SK-MEL-5 (cell line): ENCODE data around the gene VPS8. TPM values are rescaled to one million over a fixed set of nuclear protein-coding genes. Genes with fewer than 3 reads are reported as not detected.

Experiments
- DNase-seq: peaks from one replicate; pipeline ENCODE4 v3.0.0-alpha.2; 2016; ENCODE audit warnings: low read depth, low spot score
- in situ Hi-C: cut with HindIII; loops from 2 replicates; pipeline ENCODE4 v1.10.0; 2016; ENCODE audit warnings: low sequenced_read_pairs, high pct_unique_total_duplicates, low pct_unique_long_range_greater_than_20kb
- total RNA-seq: library from RNA; depleted of rRNA; stranded (reverse); fragments of >200 nt; shearing (Covaris generic); gene quantifications from 2 replicates; pipeline ENCODE4 v1.2.3, GENCODE V29; 2014

VPS8 gene
- total RNA-seq, 1 experiment from 2014 or later: 51.5 TPM

- DNase-seq: no peak
- in situ Hi-C loops: no loop called here
Measured at GRCh38 chr3:184780981-184781515, 30.9 kb upstream of the VPS8 start.

DNA sequence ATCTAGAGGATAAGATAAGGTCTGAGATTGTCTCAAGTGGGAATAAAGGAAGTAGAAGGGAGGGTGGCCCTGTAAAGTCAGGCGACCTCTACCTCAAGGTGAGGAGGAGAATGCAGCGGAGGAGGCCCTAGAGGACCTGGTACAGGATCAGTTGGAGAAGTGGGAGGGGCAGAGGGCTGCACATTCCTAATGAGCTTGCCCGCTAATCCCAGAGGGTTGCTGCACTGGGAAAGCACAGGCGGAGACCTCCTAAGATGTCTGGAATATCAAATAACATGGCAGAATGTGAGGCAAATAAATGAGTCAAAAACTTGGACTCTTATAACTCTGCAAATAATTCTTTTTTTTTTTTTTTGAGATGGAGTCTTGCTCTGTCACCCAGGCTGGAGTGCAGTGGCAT lies 30.2 kb upstream of the VPS8 start:
- in situ Hi-C loops: no loop called here
- DNase-seq: no peak

- DNase-seq: no peak
- in situ Hi-C loops: no loop called here
Measured at GRCh38 chr3:184783319-184783718, 28.6 kb upstream of the VPS8 start.

DNA sequence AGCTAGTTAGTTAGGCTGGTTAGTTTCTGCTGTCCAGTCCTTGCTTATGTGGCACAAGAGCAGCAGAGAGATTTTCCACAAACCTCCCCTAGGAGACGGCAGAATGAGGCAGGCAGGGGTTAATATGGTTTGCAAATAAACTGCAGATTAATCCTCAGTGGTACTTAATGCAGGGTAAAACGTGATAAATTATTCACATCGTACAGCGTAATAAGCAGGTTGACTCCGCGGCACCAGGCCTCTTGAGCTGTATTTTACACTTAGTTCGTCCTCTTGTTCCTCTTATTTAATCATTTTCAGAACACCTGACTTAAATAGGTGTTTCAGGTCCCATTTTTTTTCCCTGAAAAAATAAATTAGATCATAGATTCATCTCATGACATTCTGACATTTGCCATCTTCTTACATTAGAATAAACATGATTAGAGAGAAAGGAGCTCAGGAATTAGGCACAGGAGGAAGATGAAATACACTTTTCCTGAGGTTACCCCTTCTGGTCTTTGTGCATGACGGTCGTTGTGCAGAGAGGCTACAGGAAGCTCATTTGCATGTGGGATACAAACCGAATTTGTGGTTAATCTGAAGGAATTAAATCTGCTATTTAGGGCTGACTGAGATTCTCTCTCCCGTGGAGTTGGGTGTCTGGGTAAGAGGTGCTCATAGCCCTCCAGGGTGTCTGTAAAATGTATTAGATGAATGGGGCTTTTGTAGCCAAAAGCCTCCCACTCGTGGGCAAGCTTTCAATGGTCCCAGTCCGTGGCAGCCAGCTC lies 27.1 kb upstream of the VPS8 start:
- in situ Hi-C loops: no loop called here
- DNase-seq: no peak

DNA sequence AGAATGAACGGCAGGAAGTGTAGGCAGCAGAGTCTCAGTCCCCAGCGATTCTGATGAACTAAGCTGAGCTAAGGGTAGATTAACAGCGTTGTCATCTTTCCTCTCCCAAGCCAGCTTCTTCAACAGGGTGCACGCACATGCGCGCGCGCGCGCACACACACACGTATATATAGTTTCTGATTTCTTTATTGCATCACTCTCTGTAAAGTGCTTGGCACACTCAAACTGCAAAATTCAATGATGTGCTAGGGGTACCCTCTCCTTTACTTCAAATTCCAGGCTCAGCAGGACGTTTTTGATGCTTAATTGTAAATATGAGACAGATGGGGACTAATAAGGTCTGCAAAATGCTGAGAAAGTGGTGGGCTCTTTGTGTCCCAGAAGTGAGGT lies 26.1 kb upstream of the VPS8 start:
- no peak for DNase-seq
- in situ Hi-C loops: no loop called here

- no peak for DNase-seq
- in situ Hi-C loops: no loop called here
Measured at GRCh38 chr3:184786280-184786941, 25.6 kb upstream of the VPS8 start.

GRCh38 chr3:184788751-184789150 lies 23.2 kb upstream of the VPS8 start:
- in situ Hi-C loops: no loop called here
- DNase-seq: no peak

DNA sequence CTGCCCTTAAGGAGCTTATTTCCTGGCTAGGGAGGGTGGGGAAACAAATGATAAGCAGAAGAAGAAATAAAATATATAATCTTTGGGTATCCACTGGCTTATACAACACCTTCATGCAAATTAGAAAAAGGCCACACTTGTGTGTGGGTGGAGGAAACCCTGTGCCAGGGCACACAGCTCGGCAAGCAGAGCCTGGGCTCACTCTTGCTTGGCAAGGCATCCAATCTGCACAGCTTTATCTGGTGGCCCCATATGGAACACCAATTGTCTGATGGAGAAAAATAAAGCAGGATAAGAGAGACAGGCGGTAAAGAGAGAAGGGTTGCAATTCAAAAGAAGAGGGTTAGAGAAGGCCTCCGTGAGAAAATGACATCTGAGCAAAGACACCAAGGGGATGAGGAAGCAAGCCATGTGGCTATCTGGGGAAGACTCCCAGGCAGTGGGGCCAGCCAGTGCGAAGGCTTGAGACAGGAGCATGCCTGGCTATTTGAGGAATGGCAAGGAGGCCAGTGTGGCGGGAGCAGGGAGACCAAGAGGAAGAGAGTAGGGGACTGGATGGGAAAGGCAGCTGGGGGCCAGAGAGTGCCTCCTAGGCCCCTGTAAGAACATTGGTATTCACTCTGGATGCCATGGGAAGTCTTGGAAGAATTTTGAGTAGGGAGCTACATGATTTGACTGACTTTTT lies 22.5 kb upstream of the VPS8 start:
- in situ Hi-C loops: no loop called here
- DNase-seq: no peak

DNA sequence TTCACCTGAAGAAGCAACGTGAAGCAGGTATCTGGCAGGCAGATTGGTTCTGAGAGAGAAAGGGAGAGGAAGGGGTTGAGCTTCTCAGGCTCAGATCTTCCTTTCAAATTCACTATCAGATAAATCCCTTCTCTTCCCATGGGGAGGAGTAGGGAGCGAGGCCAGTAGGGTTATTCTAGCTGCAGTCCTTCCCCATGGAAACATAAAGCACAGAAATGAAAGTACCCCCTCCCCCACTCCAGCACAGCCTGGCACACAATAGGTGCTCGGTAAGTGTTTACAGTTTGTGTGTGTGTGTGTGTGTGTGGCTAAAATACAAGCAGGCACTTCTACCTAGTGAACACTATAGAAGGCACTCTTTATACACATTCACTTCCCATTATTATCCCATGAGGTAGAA lies 20.8 kb upstream of the VPS8 start:
- in situ Hi-C loops: no loop called here
- DNase-seq: no peak

- in situ Hi-C loops: no loop called here
- DNase-seq: no peak
Measured at GRCh38 chr3:184795522-184796190, 16.3 kb upstream of the VPS8 start.

DNA sequence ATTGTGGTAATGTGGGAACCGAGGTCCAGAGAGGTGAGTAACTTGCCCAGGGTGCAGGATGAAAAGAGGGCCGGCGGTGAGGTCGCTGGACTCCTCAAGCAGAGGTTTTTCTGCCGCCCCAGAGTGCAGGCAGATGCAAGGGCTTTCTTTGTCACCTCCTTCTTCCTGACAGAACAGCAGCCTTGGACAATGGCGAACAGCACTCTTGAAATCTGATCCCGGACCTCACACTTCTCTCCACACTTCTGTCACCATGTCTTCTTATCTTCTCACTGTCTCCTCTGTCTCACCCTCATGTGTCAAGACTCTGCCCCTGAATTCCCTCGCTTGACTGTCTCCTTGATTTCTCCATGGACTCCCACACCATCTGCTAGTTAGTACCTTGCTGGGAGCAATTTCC lies 15.4 kb upstream of the VPS8 start:
- DNase-seq: no peak
- in situ Hi-C loops: no loop called here

GRCh38 chr3:184796954-184797353 lies 15.0 kb upstream of the VPS8 start:
- in situ Hi-C loops: no loop called here
- DNase-seq: no peak

DNA sequence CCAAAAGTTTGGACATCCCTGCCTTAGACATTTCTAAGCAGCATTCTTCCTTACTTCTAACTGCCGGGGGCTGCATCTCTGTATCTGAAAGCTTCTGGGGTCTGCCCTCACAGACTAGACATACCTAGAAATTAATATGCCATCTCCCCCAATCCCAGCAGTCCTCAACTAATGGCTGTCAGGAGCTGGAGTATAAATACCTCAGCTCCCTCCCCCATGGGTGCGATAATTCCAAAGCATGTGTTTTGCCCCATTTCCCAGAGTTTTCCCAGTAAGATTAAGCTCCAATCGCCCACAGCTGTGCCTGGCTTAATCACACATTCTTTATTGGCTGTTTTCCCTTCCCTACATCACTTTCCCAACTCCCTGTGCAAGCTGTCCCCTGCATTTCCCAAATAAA lies 13.8 kb upstream of the VPS8 start:
- in situ Hi-C loops: no loop called here

GRCh38 chr3:184800349-184800930 lies 11.5 kb upstream of the VPS8 start:
- in situ Hi-C loops: no loop called here

More for the DNA sequence above, 13.8 kb upstream of the VPS8 start:
- DNase-seq: no peak

DNA sequence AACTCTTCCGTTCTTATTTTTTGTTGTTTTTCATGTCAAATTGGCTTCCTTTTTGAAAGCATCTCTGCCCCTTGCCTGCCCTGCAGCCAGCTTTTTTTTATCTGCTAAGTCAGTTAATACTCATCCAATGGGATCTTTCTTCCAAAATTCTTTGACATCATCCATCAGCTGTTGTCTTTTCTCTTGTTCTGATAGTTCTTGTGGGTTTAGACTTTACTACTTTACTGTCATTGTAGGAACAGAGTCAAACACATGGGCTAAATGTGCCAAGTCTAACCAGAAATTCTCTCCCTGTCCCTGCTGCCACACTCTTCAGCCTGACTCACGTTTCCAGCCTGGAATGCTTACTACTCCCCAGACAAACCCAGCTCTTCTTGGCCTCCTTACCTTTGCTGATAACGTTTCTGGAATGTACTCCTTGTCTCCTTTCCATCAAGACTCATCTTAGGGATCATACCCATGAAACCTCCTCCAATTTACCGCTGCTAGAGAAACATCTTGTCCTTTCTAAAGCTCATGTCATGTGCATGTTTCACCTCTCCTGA lies 10.7 kb upstream of the VPS8 start:
- in situ Hi-C loops: no loop called here
- DNase-seq: no peak

More at GRCh38 chr3:184800349-184800930, 11.5 kb upstream of the VPS8 start:
- no peak for DNase-seq

DNA sequence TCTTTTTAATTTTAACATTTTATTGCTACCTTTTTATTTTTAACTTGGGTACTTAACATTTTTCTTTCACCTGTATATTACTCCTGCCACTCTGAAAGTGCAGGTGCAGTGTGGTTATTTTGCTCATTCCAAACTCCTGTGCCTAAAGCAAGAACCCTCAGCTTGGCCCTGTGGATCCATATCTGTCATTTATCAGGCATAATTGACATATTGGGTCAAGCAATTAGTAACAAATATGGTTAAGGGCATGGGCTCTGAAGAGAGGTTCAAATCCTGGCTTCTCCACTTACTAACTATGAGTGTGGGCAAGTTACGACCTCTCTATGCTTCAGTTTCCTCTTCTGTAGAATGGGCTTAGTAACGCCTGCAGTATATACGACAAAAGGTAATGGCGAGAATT lies 9.8 kb upstream of the VPS8 start:
- DNase-seq: no peak
- in situ Hi-C loops: no loop called here

- no peak for DNase-seq
- in situ Hi-C loops: no loop called here
Measured at GRCh38 chr3:184804801-184805200, 7.2 kb upstream of the VPS8 start.
